Measurements from ENCODE around the gene TMED10. TPM values are rescaled to one million over a fixed set of nuclear protein-coding genes. Genes with fewer than 3 reads are reported as not detected.
"Not testable (repeated sequence)": the region's sequence is repeated elsewhere in the genome, so short reads cannot be mapped to it uniquely, and the experiment has no call there.

TMED10 gene
- total RNA-seq, 3 donors from 2014 or later = 223 to 411 (median 317) TPM

DNA sequence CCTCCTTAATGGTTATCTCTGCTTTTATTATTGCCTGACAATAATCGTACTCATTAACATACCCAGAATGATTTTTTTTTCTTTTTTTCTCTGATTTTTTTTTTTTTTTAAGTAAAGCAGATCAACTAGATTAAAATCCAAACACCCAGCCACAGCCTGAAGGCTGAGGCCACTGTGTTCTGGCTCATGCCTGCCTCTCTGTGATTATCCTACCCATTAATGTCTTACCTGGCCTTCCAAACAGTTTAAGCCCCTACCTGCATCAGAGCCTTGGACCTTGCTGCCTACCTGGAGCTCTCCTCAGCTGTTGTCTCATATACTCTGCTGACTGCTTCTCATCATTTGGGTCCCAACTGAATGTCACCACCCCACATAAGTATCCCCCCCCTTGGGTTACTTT, 6.8 kb upstream of the TMED10 start:
- intact Hi-C loops (cut with DNase I, micrococcal nuclease) = no loop called here
- no peak for ATAC-seq

DNA sequence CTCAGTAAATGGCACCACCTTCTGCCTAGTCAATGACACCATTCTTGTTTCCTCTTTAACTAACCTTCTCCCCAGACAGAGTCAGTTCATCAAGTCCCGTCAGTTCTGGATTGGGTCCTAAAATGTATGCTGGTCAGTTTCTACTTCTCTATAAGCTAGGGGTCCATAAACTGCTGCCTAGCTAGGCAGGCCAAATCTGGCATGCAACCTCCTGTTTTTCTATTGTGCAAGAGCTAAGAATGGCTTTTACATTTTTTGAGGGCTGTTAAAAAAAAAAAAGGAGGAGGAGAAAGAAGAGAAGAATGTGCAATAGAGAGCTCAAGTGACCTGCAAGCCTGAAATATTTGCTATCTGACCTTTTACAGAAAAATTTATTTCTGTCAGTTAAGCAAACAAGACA, 6.4 kb upstream of the TMED10 start:
- ATAC-seq (no peak), DNase-seq (no peak)
- TF ChIP-seq, protein P1, sequence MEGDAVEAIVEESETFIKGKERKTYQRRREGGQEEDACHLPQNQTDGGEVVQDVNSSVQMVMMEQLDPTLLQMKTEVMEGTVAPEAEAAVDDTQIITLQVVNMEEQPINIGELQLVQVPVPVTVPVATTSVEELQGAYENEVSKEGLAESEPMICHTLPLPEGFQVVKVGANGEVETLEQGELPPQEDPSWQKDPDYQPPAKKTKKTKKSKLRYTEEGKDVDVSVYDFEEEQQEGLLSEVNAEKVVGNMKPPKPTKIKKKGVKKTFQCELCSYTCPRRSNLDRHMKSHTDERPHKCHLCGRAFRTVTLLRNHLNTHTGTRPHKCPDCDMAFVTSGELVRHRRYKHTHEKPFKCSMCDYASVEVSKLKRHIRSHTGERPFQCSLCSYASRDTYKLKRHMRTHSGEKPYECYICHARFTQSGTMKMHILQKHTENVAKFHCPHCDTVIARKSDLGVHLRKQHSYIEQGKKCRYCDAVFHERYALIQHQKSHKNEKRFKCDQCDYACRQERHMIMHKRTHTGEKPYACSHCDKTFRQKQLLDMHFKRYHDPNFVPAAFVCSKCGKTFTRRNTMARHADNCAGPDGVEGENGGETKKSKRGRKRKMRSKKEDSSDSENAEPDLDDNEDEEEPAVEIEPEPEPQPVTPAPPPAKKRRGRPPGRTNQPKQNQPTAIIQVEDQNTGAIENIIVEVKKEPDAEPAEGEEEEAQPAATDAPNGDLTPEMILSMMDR (IDR thresholded peaks at IDR 0.05) = no peak
- Histone ChIP-seq H3K9me3 (no peaks in the 10 kb centered on the region), H3K36me3 (ENCODE audit: low read depth) (no peaks in the 10 kb centered on the region), H3K4me3 (no peak overlapping the region), H3K4me1 (ENCODE audit: low read depth) (peaks cover 18% of the 10 kb centered on the region)
- intact Hi-C loops (cut with DNase I, micrococcal nuclease) = no loop called here

More for the DNA sequence above, 6.8 kb upstream of the TMED10 start:
- TF ChIP-seq, protein P1 (IDR thresholded peaks at IDR 0.05) = no peak
- Histone ChIP-seq H3K4me3 (no peak overlapping the region), H3K4me1 (ENCODE audit: low read depth) (peaks cover 18% of the 10 kb centered on the region), H3K9me3 (no peaks in the 10 kb centered on the region), H3K36me3 (ENCODE audit: low read depth) (no peaks in the 10 kb centered on the region)
- no peak for DNase-seq

DNA sequence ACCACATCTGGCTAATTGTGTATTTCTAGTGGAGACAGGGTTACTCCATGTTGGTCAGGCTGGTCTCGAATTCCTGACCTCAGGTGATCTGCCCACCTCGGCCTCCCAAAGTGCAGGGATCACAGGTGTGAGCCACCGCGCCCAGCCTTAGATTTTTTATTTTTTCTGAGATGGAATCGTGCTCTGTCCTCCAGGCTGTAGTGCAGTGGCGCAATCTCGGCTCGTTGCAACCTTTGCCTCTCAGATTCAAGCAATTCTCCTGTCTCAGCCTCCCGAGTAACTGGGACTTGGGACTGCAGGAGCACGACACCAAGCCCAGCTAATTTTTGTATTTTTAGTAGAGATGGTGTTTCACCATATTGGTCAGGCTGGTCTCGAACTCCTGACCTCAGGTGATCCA, 5.8 kb upstream of the TMED10 start:
- H3K4me1 ChIP-seq (ENCODE audit: low read depth) = peaks cover 20% of the 10 kb centered on the region
- H3K4me3 ChIP-seq; ATAC-seq; H3K9me3 ChIP-seq; DNase-seq; intact Hi-C loops (cut with DNase I, micrococcal nuclease); H3K36me3 ChIP-seq (ENCODE audit: low read depth): not testable (repeated sequence)

DNA sequence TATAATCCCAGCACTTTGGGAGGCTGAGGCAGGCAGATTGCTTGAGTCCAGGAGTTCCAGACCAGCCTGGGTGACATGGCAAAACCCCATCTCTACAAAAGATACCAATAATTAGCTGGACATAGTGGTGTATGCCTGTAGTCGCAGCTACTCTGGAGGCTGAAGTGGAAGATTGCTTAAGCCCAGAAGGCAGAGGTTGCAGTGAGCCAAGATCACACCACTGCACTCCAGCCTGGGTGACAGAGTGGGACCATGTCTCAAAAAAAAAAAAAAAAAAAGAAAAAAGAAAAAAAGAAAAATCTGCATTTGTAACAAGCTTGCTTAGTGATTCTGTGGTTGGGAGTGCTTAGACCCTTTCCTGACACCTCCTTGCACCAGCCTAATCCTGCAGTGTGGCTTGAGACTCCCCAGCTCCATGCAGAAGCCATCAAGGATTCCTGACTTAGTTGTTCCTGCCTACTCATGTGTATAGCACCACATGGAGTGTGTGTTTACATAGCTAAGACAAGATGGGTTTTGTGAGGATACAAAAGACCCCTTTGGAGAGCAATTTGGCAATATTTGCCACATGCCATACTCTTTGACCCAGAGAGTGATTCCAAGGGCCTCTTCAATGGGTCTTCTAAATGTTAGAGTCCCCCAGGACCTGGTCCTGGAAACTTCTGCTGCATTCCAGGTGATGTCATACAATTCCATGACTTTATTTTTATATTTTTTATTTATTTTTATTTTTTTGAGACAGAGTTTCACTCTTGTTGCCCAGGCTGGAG, 5.1 kb upstream of the TMED10 start:
- ATAC-seq = no peak
- intact Hi-C loops (cut with DNase I, micrococcal nuclease) = no loop called here
- no peak for DNase-seq
- H3K9me3 ChIP-seq = no peaks in the 10 kb centered on the region
- H3K4me1 ChIP-seq (ENCODE audit: low read depth) = peaks cover 22% of the 10 kb centered on the region
- H3K4me3 ChIP-seq = no peak overlapping the region
- TF ChIP-seq, protein P1 (IDR thresholded peaks at IDR 0.05) = no peak
- H3K36me3 ChIP-seq (ENCODE audit: low read depth) = no peaks in the 10 kb centered on the region

DNA sequence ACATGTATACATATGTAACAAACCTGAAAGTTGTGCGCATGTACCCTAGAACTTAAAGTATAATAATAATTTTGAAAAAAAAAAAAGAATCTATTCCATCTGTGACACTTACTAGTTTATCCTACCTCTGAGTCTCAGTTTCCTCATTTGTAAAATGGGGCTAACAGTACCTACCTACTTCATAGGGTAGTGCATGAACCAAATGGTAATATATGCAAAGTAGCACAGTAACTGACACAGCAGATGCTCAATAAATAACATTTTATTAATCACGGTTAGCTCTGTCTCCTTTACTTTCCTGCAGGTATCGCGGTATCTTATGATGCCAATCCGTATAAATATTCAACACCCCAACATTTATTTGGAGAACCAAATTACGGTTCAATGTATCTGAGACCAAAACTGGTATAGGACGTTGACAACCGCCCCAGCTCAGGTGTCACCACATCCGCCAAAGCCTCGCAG, 703 bp downstream of the TMED10 start:
- no peaks in the 10 kb centered on the region for H3K9me3 ChIP-seq
- no peaks in the 10 kb centered on the region for H3K36me3 ChIP-seq (ENCODE audit: low read depth)
- H3K4me1 ChIP-seq (ENCODE audit: low read depth) = peaks cover 26% of the 10 kb centered on the region
- intact Hi-C loops (cut with DNase I, micrococcal nuclease) = no loop called here
- ATAC-seq = no peak
- peak overlapping the region; percentile 84 for H3K4me3 ChIP-seq
- no peak for DNase-seq
- TF ChIP-seq, protein P1 (IDR thresholded peaks at IDR 0.05) = no peak

DNA sequence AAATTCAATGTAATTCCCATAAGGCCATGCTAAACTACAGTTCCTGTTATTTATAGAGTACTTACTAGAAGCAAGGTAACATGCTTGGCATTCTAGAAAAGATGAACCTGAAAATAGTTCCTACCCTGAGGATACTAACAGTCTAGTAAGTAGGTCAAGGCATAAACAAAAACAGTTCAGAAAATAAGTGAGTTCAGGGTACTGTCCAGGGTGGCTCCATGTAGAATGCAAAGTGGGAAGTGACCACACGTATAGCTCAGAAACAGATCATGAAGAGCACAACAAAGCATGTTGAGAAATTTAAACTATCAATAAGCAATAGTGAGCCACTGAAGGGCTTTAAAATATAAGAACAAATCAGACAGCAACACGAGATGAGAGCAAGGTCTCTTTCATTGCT, 2.3 kb downstream of the TMED10 start:
- TF ChIP-seq, protein P1 (IDR thresholded peaks at IDR 0.05) = no peak
- no peak for DNase-seq
- H3K4me1 ChIP-seq (ENCODE audit: low read depth) = peaks cover 32% of the 10 kb centered on the region
- no peaks in the 10 kb centered on the region for H3K36me3 ChIP-seq (ENCODE audit: low read depth)
- no peaks in the 10 kb centered on the region for H3K9me3 ChIP-seq
- intact Hi-C loops (cut with DNase I, micrococcal nuclease) = no loop called here
- ATAC-seq = no peak
- H3K4me3 ChIP-seq = no peak overlapping the region
